HEK293 (cell line): ENCODE measurements around the gene MBP.
A peak's percentile ranks its signal among the peaks of the same experiment; 100 is the strongest.

ENCODE experiments used
- CTCF ChIA-PET: fragments of 350-600 bp; formaldehyde crosslinking; extraction: SDS; loops from one replicate; lab custom pipeline; 2021; ENCODE audit warnings: antibody characterized with exemption; lab: Yijun Ruan, JAX
- POLR2A ChIA-PET: fragments of 300-600 bp; formaldehyde crosslinking; extraction: SDS; loops from one replicate; lab custom pipeline; 2020; ENCODE audit warnings: antibody characterized with exemption, inconsistent platforms; lab: Yijun Ruan, JAX
- H3K27ac ChIP-seq: fragments of 200-500 bp; sonication (Bioruptor generic); 2 replicates; pipeline ENCODE4 v1.5.1; 2014; ENCODE audit warnings: low read depth, low read length, control low read depth, inconsistent platforms; ENCODE audit errors: extremely low read depth
- H3K36me3 ChIP-seq, 2 experiments: fragments of 200-500 bp in 1 of 2; sonication (Bioruptor generic) in 1 of 2; 1 replicate in 1 of 2; 2 replicates in 1 of 2; pipeline ENCODE4 v1.5.1; 2014 to 2017; ENCODE audit warnings: inconsistent platforms in 2 of 2, low read length in 2 of 2; ENCODE audit not compliant: control insufficient read depth in 2 of 2, insufficient read depth in 1 of 2
- H3K4me1 ChIP-seq: fragments of 200-500 bp; sonication (Bioruptor generic); 2 replicates; pipeline ENCODE4 v1.5.1; 2014; ENCODE audit warnings: mild to moderate bottlenecking, low read length, inconsistent platforms; ENCODE audit not compliant: control insufficient read depth, insufficient read depth
- H3K4me3 ChIP-seq: 2 replicates; pipeline ENCODE4 v1.5.1; 2011; ENCODE audit warnings: low read depth, mild to moderate bottlenecking, control low read depth, low read length, moderate library complexity
- H3K9me3 ChIP-seq: fragments of 200-500 bp; sonication (Bioruptor generic); 2 replicates; pipeline ENCODE4 v1.5.1; 2014; ENCODE audit warnings: low read depth, low read length, inconsistent platforms; ENCODE audit not compliant: control insufficient read depth, insufficient read depth
- BCL6B ChIP-seq: fragments of 450-650 bp; formaldehyde crosslinking; IDR thresholded peaks from 2 replicates; pipeline ENCODE4 v1.5.1; 2017; ENCODE audit warnings: missing biosample characterization, missing genetic modification characterization
- EGR2 ChIP-seq: fragments of 450-650 bp; formaldehyde crosslinking; IDR thresholded peaks from 2 replicates; pipeline ENCODE4 v1.5.1; 2016; ENCODE audit warnings: low read depth, missing biosample characterization, missing genetic modification characterization
- HIC1 ChIP-seq: fragments of 450-650 bp; formaldehyde crosslinking; IDR thresholded peaks from 2 replicates; pipeline ENCODE4 v1.5.1; 2016; ENCODE audit warnings: missing biosample characterization, missing genetic modification characterization
- REPIN1 ChIP-seq: fragments of 450-650 bp; formaldehyde crosslinking; IDR thresholded peaks from 2 replicates; pipeline ENCODE4 v1.5.1; 2017; ENCODE audit warnings: missing biosample characterization, missing genetic modification characterization, low read depth
- SETDB1 ChIP-seq: IDR thresholded peaks from one replicate; pipeline ENCODE4 v1.6.1; 2017; ENCODE audit warnings: mild to moderate bottlenecking, low read length, moderate library complexity, mixed read lengths; ENCODE audit not compliant: insufficient read length
- TCF7L2 ChIP-seq: IDR thresholded peaks from 2 replicates; pipeline ENCODE4 v1.6.1; 2011; ENCODE audit warnings: low read depth, mild to moderate bottlenecking, inconsistent platforms, low read length, moderate library complexity, borderline replicate concordance
- YY2 ChIP-seq: fragments of 450-650 bp; formaldehyde crosslinking; IDR thresholded peaks from 2 replicates; pipeline ENCODE4 v1.5.1; 2016; ENCODE audit warnings: missing biosample characterization, missing genetic modification characterization
- ZBTB10 ChIP-seq: fragments of 450-650 bp; formaldehyde crosslinking; IDR thresholded peaks from 2 replicates; pipeline ENCODE4 v1.5.1; 2016; ENCODE audit warnings: missing biosample characterization, missing genetic modification characterization
- ZFHX2 ChIP-seq: fragments of 450-650 bp; formaldehyde crosslinking; conservative IDR thresholded peaks from 2 replicates; pipeline ENCODE4 v1.5.1; 2016; ENCODE audit warnings: missing biosample characterization, missing genetic modification characterization
- ZIC2 ChIP-seq: fragments of 450-650 bp; formaldehyde crosslinking; IDR thresholded peaks from 2 replicates; pipeline ENCODE4 v1.5.1; 2016; ENCODE audit warnings: missing biosample characterization, missing genetic modification characterization
- ZNF112 ChIP-seq: fragments of 450-650 bp; formaldehyde crosslinking; IDR thresholded peaks from 2 replicates; pipeline ENCODE4 v1.5.0; 2017; ENCODE audit warnings: missing biosample characterization, missing genetic modification characterization
- ZNF146 ChIP-seq: fragments of 450-650 bp; formaldehyde crosslinking; IDR thresholded peaks from 2 replicates; pipeline ENCODE4 v1.5.1; 2016; ENCODE audit warnings: missing biosample characterization, missing genetic modification characterization
- ZNF169 ChIP-seq: fragments of 450-650 bp; formaldehyde crosslinking; IDR thresholded peaks from 2 replicates; pipeline ENCODE4 v1.5.1; 2016; ENCODE audit warnings: missing biosample characterization, missing genetic modification characterization
- ZNF19 ChIP-seq: fragments of 450-650 bp; formaldehyde crosslinking; IDR thresholded peaks from 2 replicates; pipeline ENCODE4; 2016; ENCODE audit warnings: missing biosample characterization, missing genetic modification characterization, low read depth
- ZNF366 ChIP-seq: fragments of 450-650 bp; formaldehyde crosslinking; conservative IDR thresholded peaks from 2 replicates; pipeline ENCODE4 v1.5.1; 2016; ENCODE audit warnings: missing biosample characterization, missing genetic modification characterization
- ZNF600 ChIP-seq: fragments of 450-650 bp; formaldehyde crosslinking; IDR thresholded peaks from 2 replicates; pipeline ENCODE4 v1.5.1; 2016; ENCODE audit warnings: missing biosample characterization, missing genetic modification characterization
- ZNF654 ChIP-seq: fragments of 450-650 bp; formaldehyde crosslinking; IDR thresholded peaks from 2 replicates; pipeline ENCODE4 v1.5.1; 2016; ENCODE audit warnings: low read depth, missing biosample characterization, missing genetic modification characterization
- ZSCAN4 ChIP-seq: fragments of 450-650 bp; formaldehyde crosslinking; IDR thresholded peaks from 2 replicates; pipeline ENCODE4 v1.5.1; 2017; ENCODE audit warnings: missing biosample characterization, missing genetic modification characterization

MBP gene

GRCh38 chr18:77106331-77106730 is 26.3 kb downstream of the MBP start:
- no peak overlapping the region for H3K27ac ChIP-seq
- CTCF ChIA-PET = no interaction called here
- H3K9me3 ChIP-seq = no peaks in the 10 kb centered on the region
- POLR2A ChIA-PET = no interaction called here
- peaks cover 15% of the 10 kb centered on the region for H3K4me1 ChIP-seq
- H3K36me3 ChIP-seq = no peaks in the 10 kb centered on the region
- no peak for TF ChIP-seq ZSCAN4
- peak; percentile 69 for TF ChIP-seq EGR2 (tag by site-specific recombination)
- no peak for TF ChIP-seq ZNF112 (tag by site-specific recombination)
- no peak for TF ChIP-seq REPIN1
- TF ChIP-seq ZNF146 (tag by site-specific recombination) = no peak
- TF ChIP-seq ZFHX2 (tag by site-specific recombination) = peak; percentile 70
- no peak overlapping the region for H3K4me3 ChIP-seq

- H3K4me1 ChIP-seq = peaks cover 15% of the 10 kb centered on the region
- TF ChIP-seq BCL6B (tag by site-specific recombination) (no peak), HIC1 (no peak), ZIC2 (tag by site-specific recombination) (no peak), ZNF654 (tag by site-specific recombination) (no peak), TCF7L2 (no peak), ZNF600 (no peak), SETDB1 (no peak), ZNF19 (tag by site-specific recombination) (no peak), ZBTB10 (no peak), ZNF366 (no peak), ZNF169 (tag by site-specific recombination) (no peak), YY2 (tag by site-specific recombination) (no peak)
- ChIA-PET CTCF (interaction anchor here (0.6 to 0.7 kb wide), 2 partner anchors 298 to 598 kb away, joined by 3 read pairs; no protein-coding TSS in a partner anchor), POLR2A (no interaction called here)
- no peak overlapping the region for H3K27ac ChIP-seq
- no peaks in the 10 kb centered on the region for H3K36me3 ChIP-seq
- no peaks in the 10 kb centered on the region for H3K9me3 ChIP-seq
- H3K4me3 ChIP-seq = no peak overlapping the region
These were observed 26.9 kb downstream of the MBP start for GRCh38 chr18:77105680-77106079.
